Stimulated activated naive CD8-positive, alpha-beta T cell treated with anti-CD3 and anti-CD28 coated beads, Interleukin-15, Interleukin-2, amounts not matched to agents 100 U/mL and 50 U/mL, for 24 hours (primary cell): ENCODE results near the gene GALNT6.

ENCODE experiments used
- ATAC-seq: fragments of 150-1000 bp; cut with Tn5 transposase; one replicate; pipeline ENCODE4 v1.10.0; 2021
- DNase-seq: peaks from one replicate; pipeline ENCODE4 v3.0.0; 2021

The GALNT6 gene

DNA sequence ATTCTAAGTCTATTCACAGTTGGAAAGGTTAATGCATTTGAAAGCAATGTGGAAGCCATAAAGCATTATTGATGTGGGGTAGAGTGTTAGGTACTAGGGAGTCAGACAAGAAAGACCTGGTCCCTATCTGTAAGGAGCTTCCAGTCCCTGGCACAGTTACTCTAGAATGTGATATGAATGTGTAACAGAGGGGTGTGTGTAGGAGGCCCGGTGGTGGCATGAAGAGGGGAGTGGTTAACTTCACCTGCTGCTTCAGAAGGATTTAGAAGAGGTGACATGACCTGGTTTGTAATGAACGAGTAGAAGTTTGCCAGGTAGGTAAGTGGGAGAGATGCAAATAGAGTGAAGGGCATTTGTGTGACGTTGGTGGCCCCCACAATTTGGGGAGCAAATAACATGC, 15.1 kb upstream of the GALNT6 start:
- DNase-seq, result no peak
- no peak for ATAC-seq

DNA sequence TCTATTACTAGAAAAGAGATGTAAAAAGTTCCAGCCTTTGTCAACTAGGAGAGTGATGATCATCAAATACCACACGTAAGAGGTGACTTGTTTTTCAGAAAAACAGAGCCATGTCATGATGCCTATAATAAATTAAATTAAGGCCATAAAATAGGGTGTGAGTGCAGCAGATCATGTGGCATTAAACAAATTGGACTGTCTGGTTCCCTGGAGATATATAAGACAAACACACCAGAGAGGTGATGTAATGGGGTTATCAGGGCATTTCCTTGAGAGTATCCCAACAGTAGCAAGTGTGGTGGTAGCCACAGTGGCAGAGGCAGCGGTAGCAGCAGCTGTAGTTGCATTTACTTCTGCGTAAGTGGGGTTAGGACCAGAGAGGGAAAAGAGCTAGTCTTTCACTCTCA, 14.6 kb upstream of the GALNT6 start:
- no peak for DNase-seq
- ATAC-seq, result no peak

- no peak for ATAC-seq
Observed at GRCh38 chr12:51404627-51405026, 13.4 kb upstream of the GALNT6 start.

DNA sequence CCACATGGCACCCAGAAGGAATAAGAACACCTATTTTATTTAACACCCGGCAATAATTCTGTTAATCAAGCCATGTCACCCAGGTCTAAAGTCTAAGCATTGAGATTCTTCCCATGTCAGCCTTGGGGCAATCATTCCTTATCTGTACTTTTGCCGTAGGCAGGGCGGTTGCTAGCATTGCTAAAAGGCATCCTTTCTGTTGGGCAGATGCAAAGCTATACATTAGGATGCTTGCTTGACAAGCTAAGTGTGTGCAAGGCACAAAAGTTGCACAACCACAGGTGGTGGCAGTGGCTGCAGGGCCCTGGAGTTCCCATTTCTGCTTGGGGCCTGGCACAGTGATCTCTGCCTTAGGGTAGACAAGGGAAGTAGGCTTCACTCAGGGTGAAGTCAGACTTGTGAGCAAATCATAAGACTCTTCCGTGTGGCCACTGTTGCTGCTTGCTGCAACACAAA, 12.5 kb upstream of the GALNT6 start:
- DNase-seq, result no peak
- ATAC-seq, result no peak

More at GRCh38 chr12:51404627-51405026, 13.4 kb upstream of the GALNT6 start:
- no peak for DNase-seq

DNA sequence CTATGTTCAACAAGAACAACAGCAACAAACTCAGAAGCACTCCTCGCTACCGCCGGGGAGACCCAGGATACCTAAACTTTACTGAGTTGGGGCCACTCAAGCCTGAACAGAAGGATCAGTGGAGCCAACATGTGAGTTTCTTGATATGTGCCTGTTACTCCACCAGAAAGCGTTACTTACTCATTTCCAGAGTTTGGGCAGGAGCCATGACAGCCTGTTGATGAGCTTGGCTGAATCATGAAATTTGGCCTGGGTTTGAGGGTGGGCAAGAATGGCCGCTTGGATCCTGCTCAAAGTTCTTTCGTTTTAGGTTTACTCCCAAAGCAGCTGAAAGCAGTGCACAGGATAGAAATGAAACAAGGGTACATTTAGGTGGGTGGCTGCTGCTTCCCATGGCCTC, 12.0 kb upstream of the GALNT6 start:
- no peak for ATAC-seq

GRCh38 chr12:51401900-51402299, 10.7 kb upstream of the GALNT6 start:
- DNase-seq, result no peak
- ATAC-seq, result no peak

More for the DNA sequence above, 12.0 kb upstream of the GALNT6 start:
- no peak for DNase-seq

DNA sequence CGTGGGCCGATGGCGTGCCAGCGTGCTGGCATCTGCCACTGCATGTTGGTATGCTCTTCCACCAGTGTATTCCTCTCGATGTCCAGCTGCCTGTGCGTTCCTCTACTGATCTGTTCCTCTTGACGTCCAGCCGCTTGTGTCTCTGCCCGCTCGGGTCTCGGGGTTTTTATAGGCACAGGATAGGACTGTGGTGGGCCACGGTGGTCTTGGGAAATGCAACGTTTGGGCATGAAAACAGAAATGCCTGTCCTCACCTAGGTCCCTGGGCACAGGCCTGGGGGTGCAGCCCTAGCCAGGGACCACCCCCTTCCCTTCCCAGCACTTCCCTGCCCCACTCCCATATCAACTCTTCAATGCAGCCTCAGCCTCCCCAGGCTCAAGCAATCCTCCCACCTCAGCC, 10.3 kb upstream of the GALNT6 start:
- ATAC-seq, result no peak
- no peak for DNase-seq

- ATAC-seq, result no peak
- no peak for DNase-seq
Observed at GRCh38 chr12:51401020-51401419, 9.8 kb upstream of the GALNT6 start.

DNA sequence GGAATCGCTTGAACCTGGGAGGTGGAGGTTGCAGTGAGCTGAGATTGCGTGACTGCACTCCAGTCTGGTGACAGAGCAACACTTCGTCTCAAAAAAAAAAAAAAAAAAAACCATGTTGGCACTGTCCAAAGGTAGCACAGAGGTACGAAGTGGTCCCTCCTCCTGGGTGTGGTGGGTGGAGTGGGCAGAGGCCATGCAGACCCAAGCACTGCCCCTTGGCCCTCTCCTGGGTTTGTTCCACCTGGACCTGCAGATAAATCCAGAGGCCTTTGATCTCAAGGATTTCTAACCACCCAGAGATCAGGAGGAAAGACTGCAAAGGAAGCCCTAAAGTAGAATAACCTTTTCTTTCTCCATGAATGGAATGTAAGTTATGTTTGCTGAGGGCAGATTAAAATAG, 8.7 kb upstream of the GALNT6 start:
- ATAC-seq (no peak), DNase-seq (no peak)

DNA sequence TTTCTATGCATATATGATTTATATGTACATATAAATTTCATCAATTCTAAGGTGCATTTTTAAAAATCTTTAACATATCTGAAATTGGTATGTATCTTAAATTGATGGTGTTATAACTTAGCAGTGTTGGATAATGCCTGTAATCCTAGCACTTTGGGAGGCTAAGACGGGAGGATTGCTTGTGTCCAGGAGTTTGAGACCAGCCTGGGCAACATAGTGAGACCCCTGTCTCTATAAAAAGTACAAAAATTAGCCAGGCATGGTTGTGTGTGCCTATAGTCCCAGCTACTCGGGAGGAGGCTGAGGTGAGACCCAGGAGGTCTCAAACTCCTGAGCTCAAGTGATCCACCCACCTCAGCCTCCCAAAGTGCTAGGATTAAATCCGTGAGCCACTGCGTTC, 6.5 kb upstream of the GALNT6 start:
- ATAC-seq, result no peak

DNA sequence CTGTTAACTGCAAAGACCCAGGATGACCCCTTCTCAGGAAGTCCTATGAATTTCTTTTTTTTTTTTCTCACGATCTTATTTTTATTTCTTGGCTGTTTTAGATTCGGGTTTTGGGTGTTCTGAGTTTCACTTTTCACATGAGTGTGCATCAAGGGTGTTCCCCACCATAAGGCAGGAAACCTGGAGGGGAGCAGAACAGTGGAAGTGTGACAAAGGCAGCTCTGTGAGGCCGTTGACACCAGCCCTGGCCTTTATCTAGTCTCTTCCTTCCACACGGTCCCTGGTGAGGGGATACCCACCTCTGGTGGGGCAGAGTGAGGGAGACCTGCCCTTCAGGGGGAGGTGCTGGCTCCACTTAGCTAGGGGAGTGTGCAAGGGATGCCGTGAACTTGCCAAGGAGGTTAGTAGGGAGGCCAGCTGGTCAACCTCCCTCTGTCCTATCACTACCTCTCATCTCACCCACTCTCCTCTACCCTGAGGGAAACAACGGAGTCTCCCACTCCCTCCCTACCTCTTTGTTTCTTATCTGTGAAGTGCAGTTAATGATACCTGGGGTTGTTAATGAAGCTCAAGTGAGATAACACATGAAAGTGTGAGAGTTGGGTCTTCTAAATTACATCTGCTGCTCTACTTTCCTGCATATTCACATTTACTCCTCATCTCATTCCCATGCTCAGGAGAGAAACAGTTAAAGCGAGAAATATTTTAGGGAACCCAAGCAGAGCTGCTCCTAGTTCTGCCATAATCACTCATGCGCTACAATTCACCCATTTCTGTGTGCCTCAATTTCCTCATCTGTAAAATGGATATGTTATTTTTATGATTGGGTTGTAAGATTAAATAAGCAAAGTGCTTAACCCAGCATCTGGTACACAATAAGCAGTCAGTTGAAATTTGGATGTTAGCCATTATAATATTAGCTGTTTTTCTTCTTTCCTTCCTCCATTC, 4.4 kb upstream of the GALNT6 start:
- ATAC-seq (peak; percentile 65), DNase-seq (peak; percentile 55)

More for the DNA sequence above, 6.5 kb upstream of the GALNT6 start:
- no peak for DNase-seq

GRCh38 chr12:51393676-51394545, 2.7 kb upstream of the GALNT6 start:
- ATAC-seq (peak; percentile 67), DNase-seq (peak; percentile 62)

- DNase-seq (peak; percentile 44), ATAC-seq (no peak)
Observed at GRCh38 chr12:51392556-51393237, 1.5 kb upstream of the GALNT6 start.

- DNase-seq (peak; percentile 52), ATAC-seq (peak; percentile 6)
Observed at GRCh38 chr12:51390891-51391282, 319 bp downstream of the GALNT6 start.

DNA sequence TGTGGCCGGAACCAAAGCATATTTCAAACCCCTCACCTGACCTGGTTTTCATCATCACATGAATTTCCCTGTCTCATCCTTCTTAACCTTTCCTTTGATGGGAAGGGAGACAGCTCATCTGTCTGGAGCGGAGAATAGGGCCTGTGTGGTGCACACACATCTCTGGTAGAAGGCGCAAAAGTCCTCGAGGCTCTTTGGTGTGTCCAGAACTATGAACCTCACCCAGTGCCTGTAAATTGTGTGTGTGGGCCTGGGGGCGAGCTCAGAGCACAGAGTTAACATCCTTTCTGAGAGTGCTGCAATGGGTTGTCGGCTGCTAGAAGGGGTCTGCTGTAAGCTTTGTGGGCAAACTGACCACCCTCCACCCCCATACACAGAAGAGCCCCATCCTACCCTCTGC, 749 bp downstream of the GALNT6 start:
- no peak for DNase-seq
- ATAC-seq, result no peak

GRCh38 chr12:51389302-51389999, 1.8 kb downstream of the GALNT6 start:
- ATAC-seq, result peak; percentile 55
- peak; percentile 40 for DNase-seq

DNA sequence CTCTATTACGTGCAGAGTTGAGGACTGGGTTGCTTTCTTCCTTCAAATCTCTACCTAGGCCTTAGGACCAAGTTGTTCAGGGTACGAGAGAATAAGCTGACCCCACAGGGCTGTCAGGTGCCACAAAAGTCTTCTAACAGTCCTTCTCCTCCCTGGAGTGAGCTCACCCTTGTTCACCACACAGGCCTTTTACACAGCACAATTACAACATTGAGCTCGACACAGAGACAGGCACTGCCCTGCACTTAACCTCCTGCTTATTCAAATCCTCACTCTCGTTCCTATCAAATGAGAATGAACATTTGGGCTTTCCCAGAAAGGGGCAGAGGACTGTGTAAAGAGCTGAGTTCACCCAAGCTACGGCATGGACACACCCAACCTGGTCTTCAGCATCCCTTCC, 2.4 kb downstream of the GALNT6 start:
- no peak for ATAC-seq
- no peak for DNase-seq

- ATAC-seq (no peak), DNase-seq (no peak)
Observed at GRCh38 chr12:51388069-51388799, 3.0 kb downstream of the GALNT6 start.

GRCh38 chr12:51386351-51386750, 4.9 kb downstream of the GALNT6 start:
- ATAC-seq (no peak), DNase-seq (no peak)

DNA sequence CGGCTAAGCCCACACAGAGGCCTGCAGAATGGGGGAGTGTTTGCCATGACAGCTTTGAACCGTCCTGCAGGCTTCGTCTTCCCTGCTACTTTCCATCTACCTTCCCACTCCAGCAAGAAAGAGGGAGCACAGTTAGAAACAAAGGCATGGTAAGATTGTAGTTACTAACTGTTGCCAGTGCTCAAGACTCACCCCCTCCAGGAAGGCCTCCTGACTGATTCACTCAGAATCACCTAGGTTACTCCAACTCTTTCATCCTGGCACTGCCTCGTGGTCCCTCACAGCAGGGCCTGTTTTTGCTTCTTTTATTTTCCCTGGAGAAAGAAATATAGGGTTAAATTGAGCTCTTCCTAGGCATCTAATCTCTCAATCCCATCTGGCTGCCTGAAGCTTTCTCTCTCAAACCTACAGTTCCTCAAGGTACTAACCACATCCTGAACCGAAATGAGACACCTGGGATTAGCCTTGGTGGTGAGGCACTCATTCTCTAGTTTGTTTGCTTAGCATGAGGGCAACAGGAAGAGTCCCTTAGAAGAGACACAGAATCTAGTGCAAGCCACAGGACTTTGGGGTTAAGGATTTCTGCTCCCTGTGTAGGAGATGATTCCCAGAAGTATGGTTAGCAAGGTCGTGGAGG, 7.8 kb downstream of the GALNT6 start:
- ATAC-seq (peak; percentile 53), DNase-seq (no peak)
